CD4-positive, alpha-beta T cell (primary cell): ENCODE data around the gene KCNK4. TPM values are rescaled to one million over a fixed set of nuclear protein-coding genes. Genes with fewer than 3 reads are reported as not detected.

Experiments
- ATAC-seq: fragments of 200-7000 bp; cut with Tn5 transposase; one replicate; pipeline ENCODE4 v1.10.0; 2022; ENCODE audit warnings: mild to moderate bottlenecking; ENCODE audit not compliant: poor library complexity
- CTCF ChIA-PET: fragments of 350-600 bp; sonication (Branson Sonifier 250); formaldehyde crosslinking; loops from one replicate; lab custom pipeline; 2021; ENCODE audit warnings: antibody characterized with exemption, inconsistent platforms; lab: Charles Lee
- POLR2A ChIA-PET: fragments of 350-600 bp; sonication (Branson Sonifier 250); formaldehyde crosslinking; loops from one replicate; lab custom pipeline; 2021; ENCODE audit warnings: antibody characterized with exemption, inconsistent platforms; lab: Charles Lee
- DNase-seq, 14 experiments: peaks; one replicate each; pipeline ENCODE4 v3.0.0-alpha.2; 2013 to 2020; ENCODE audit warnings: mixed read lengths in 2 of 14
- H3K27ac ChIP-seq, 2 donors: one replicate each; pipeline versions ENCODE4 v1.5.1 to v1.7.0; 2013; ENCODE audit warnings: low read length in 2 of 2, low read depth in 1 of 2, mild to moderate bottlenecking in 1 of 2
- H3K27me3 ChIP-seq, 2 experiments: 1 replicate in 1 of 2; 2 replicates in 1 of 2; pipeline versions ENCODE4 v1.6.1 to v1.7.0; 2013; ENCODE audit warnings: low read length in 2 of 2, control low read depth in 1 of 2, mild to moderate bottlenecking in 1 of 2, moderate library complexity in 1 of 2; ENCODE audit not compliant: insufficient read depth in 2 of 2, control insufficient read depth in 1 of 2
- H3K36me3 ChIP-seq: one replicate; pipeline ENCODE4 v1.6.1; 2013; ENCODE audit warnings: low read length, control low read depth; ENCODE audit not compliant: insufficient read depth
- H3K4me1 ChIP-seq: one replicate; pipeline ENCODE4 v1.6.1; 2013; ENCODE audit warnings: low read length, control low read depth; ENCODE audit not compliant: insufficient read depth
- H3K4me3 ChIP-seq: one replicate; pipeline ENCODE4 v1.5.1; 2013; ENCODE audit warnings: mild to moderate bottlenecking, low read length, moderate library complexity
- H3K9me3 ChIP-seq, 2 experiments: 1 replicate in 1 of 2; 2 replicates in 1 of 2; pipeline versions ENCODE4 v1.6.1 to v1.7.0; 2013; ENCODE audit warnings: low read length in 2 of 2, mild to moderate bottlenecking in 2 of 2, control low read depth in 1 of 2, moderate library complexity in 1 of 2; ENCODE audit not compliant: control insufficient read depth in 1 of 2, insufficient read depth in 1 of 2
- H3K27ac Mint-ChIP-seq: one replicate; pipeline ENCODE4 v1.8.0; 2020; ENCODE audit warnings: mixed read lengths
- H3K27me3 Mint-ChIP-seq: one replicate; pipeline ENCODE4 v1.8.0; 2021; ENCODE audit warnings: mixed read lengths
- H3K36me3 Mint-ChIP-seq: one replicate; pipeline ENCODE4 v1.8.0; 2021; ENCODE audit warnings: low read depth, mixed read lengths
- H3K4me1 Mint-ChIP-seq: one replicate; pipeline ENCODE4 v1.8.0; 2021; ENCODE audit warnings: low read depth, mixed read lengths
- H3K4me3 Mint-ChIP-seq: one replicate; pipeline ENCODE4 v1.8.0; 2020; ENCODE audit warnings: mild to moderate bottlenecking, mixed read lengths
- H3K9me3 Mint-ChIP-seq: one replicate; pipeline ENCODE4 v1.8.0; 2020; ENCODE audit warnings: mixed read lengths
- CTCF ChIP-seq: fragments of 200-600 bp; IDR thresholded peaks from one replicate; pipeline ENCODE4 v1.8.0; 2022; ENCODE audit warnings: antibody characterized with exemption, mild to moderate bottlenecking
- intact Hi-C, 2 experiments: fragments of 100-400 bp; cut with DNase I in 1 of 2; cut with micrococcal nuclease in 1 of 2; formaldehyde crosslinking; loops; one replicate each; pipeline versions ENCODE4 v1.15.1 to v1.9.0; 2023 to 2025; cut with DNase I, micrococcal nuclease
- total RNA-seq, 174 experiments: library from RNA in 2 of 174; stranded (reverse) in 2 of 174; gene quantifications; one replicate each; pipeline ENCODE4 v1.2.3 and lab custom pipeline; 2021 to 2026

Gene KCNK4
- total RNA-seq, 2 experiments from 2014 or later: 0.14 TPM; not detected in 1

- peaks cover 39% of the 10 kb centered on the region for H3K36me3 Mint-ChIP-seq
- peak overlapping the region; percentile 92 for H3K4me3 Mint-ChIP-seq
- no peaks in the 10 kb centered on the region for H3K27me3 Mint-ChIP-seq
- peak overlapping the region; percentile 83 to 93 for H3K27ac ChIP-seq
- peaks cover 55% of the 10 kb centered on the region for H3K4me1 ChIP-seq
- no peaks in the 10 kb centered on the region for H3K9me3 ChIP-seq
- H3K9me3 Mint-ChIP-seq: no peaks in the 10 kb centered on the region
- TF ChIP-seq CTCF: no peak
- H3K36me3 ChIP-seq: peaks cover 51% of the 10 kb centered on the region
- ATAC-seq (peak; percentile 35), DNase-seq (peak; percentile 59 to 84 (median 69))
- peak overlapping the region; percentile 81 for H3K4me3 ChIP-seq
- CTCF ChIA-PET: interaction anchor here (0.9 to 3.9 kb wide), 4 partner anchors 9 to 40 kb away, joined by 3 to 34 read pairs (median 9); partner anchors contain the start of genes PRDX5 and TRMT112
- POLR2A ChIA-PET: interaction anchor here (0.6 to 4.7 kb wide), 10 partner anchors 11 to 1749 kb away, joined by 3 to 103 read pairs (median 6); partner anchors contain the start of genes ESRRA, FKBP2, NUDT22 and PRDX5
- H3K27me3 ChIP-seq: no peaks in the 10 kb centered on the region
- H3K27ac Mint-ChIP-seq: peak overlapping the region; percentile 93
- peaks cover 54% of the 10 kb centered on the region for H3K4me1 Mint-ChIP-seq
- intact Hi-C loops: loop anchor here (1.0 to 5.0 kb wide), 3 partner anchors 24 to 36 kb away; partner anchors contain the start of genes ESRRA (in 2 of the 2) and TRMT112 (in 1 of the 2)
Observed at GRCh38 chr11:64340671-64341335, 49.7 kb downstream of the KCNK4 start.

GRCh38 chr11:64341429-64341828, 50.3 kb downstream of the KCNK4 start:
- Histone ChIP-seq H3K27ac (no peak overlapping the region), H3K4me1 (peaks cover 55% of the 10 kb centered on the region), H3K9me3 (no peaks in the 10 kb centered on the region), H3K36me3 (peaks cover 53% of the 10 kb centered on the region), H3K27me3 (no peaks in the 10 kb centered on the region), H3K4me3 (peak overlapping the region; percentile 81)
- DNase-seq (peak in 1 of 14 experiments; percentile 49), ATAC-seq (no peak)
- intact Hi-C loops: loop anchor here in 1 of 2 experiments (5.0 kb wide), 1 partner anchor 34 kb away; the partner anchor contains the start of gene ESRRA
- H3K36me3 Mint-ChIP-seq: peaks cover 43% of the 10 kb centered on the region
- H3K4me1 Mint-ChIP-seq: peaks cover 54% of the 10 kb centered on the region
- H3K4me3 Mint-ChIP-seq: peak overlapping the region; percentile 92
- H3K9me3 Mint-ChIP-seq: no peaks in the 10 kb centered on the region
- H3K27me3 Mint-ChIP-seq: no peaks in the 10 kb centered on the region
- H3K27ac Mint-ChIP-seq: peak overlapping the region; percentile 93
- POLR2A ChIA-PET: interaction anchor here (1.4 to 4.7 kb wide), 5 partner anchors 14 to 156 kb away, joined by 3 to 103 read pairs (median 9); partner anchors contain the start of genes ESRRA, PRDX5, STIP1 and TRMT112
- no peak for TF ChIP-seq CTCF
- CTCF ChIA-PET: interaction anchor here (1.3 to 3.9 kb wide), 4 partner anchors 10 to 70 kb away, joined by 3 to 34 read pairs (median 9); partner anchors contain the start of genes PRDX5 and TRMT112

- Histone ChIP-seq H3K4me3 (peak overlapping the region; percentile 7), H3K4me1 (peaks cover 55% of the 10 kb centered on the region), H3K36me3 (peaks cover 55% of the 10 kb centered on the region), H3K27ac (peak overlapping the region in 1 of 2 donors; percentile 50), H3K9me3 (no peaks in the 10 kb centered on the region), H3K27me3 (no peaks in the 10 kb centered on the region)
- ChIA-PET CTCF (interaction anchor here (0.7 to 3.9 kb wide), 10 partner anchors 9 to 102 kb away, joined by 3 to 34 read pairs (median 4); partner anchors contain the start of genes ESRRA, PRDX5 and TRMT112), POLR2A (interaction anchor here (0.9 to 4.7 kb wide), 6 partner anchors 10 to 156 kb away, joined by 3 to 103 read pairs (median 6); partner anchors contain the start of genes PRDX5, STIP1 and TRMT112)
- Mint-ChIP-seq H3K36me3 (peaks cover 44% of the 10 kb centered on the region), H3K27ac (no peak overlapping the region), H3K27me3 (no peaks in the 10 kb centered on the region), H3K4me1 (peaks cover 54% of the 10 kb centered on the region), H3K9me3 (no peaks in the 10 kb centered on the region), H3K4me3 (peak overlapping the region; percentile 34)
- intact Hi-C loops: loop anchor here in 1 of 2 experiments (5.0 kb wide), 1 partner anchor 35 kb away; the partner anchor contains the start of gene ESRRA
- ATAC-seq: peak; percentile 68
- no peak for TF ChIP-seq CTCF
- peak; percentile 78 to 94 (median 91) for DNase-seq
Observed at GRCh38 chr11:64341851-64342791, 51.0 kb downstream of the KCNK4 start.
